KMS-11 (cell line): ENCODE measurements around the gene FOXL3.
"Not testable (repeated sequence)": the region's sequence is repeated elsewhere in the genome, so short reads cannot be mapped to it uniquely, and the experiment has no call there.

Experiments
- H2AFZ ChIP-seq: fragments of 200-600 bp; sonication (generic); 2 replicates; pipeline ENCODE4 v1.6.1; 2016; ENCODE audit warnings: antibody characterized with exemption, mixed run types, low read depth
- H3K27ac ChIP-seq: fragments of 200-600 bp; sonication (generic); 2 replicates; pipeline ENCODE4 v1.6.1; 2016; ENCODE audit warnings: mild to moderate bottlenecking, mixed run types
- H3K27me3 ChIP-seq: fragments of 200-600 bp; sonication (generic); 2 replicates; pipeline ENCODE4 v1.6.1; 2017; ENCODE audit warnings: mild to moderate bottlenecking, low read depth, mixed run types, moderate library complexity; ENCODE audit not compliant: insufficient read depth
- H3K36me3 ChIP-seq: fragments of 200-600 bp; sonication (generic); 2 replicates; pipeline ENCODE4 v1.6.1; 2017; ENCODE audit warnings: mild to moderate bottlenecking, mixed run types; ENCODE audit not compliant: insufficient read depth
- H3K4me1 ChIP-seq: fragments of 200-600 bp; sonication (generic); 2 replicates; pipeline ENCODE4 v1.6.1; 2016; ENCODE audit warnings: mild to moderate bottlenecking, low read depth, mixed run types; ENCODE audit not compliant: poor library complexity, severe bottlenecking
- H3K4me2 ChIP-seq: fragments of 200-600 bp; sonication (generic); 2 replicates; pipeline ENCODE4 v1.7.0; 2016; ENCODE audit warnings: mild to moderate bottlenecking, mixed run types
- H3K4me3 ChIP-seq: fragments of 200-600 bp; sonication (generic); IDR thresholded peaks from 2 replicates; pipeline ENCODE4 v1.6.1; 2017; ENCODE audit warnings: low read depth, low read length, mixed read lengths; ENCODE audit not compliant: insufficient read depth
- H3K79me2 ChIP-seq: fragments of 200-600 bp; sonication (generic); 2 replicates; pipeline ENCODE4 v1.6.1; 2016; ENCODE audit warnings: low read depth, mixed run types; ENCODE audit not compliant: insufficient read depth
- H3K9ac ChIP-seq: fragments of 200-600 bp; sonication (generic); 2 replicates; pipeline ENCODE4 v1.6.1; 2016; ENCODE audit warnings: mild to moderate bottlenecking, mixed run types
- H4K20me1 ChIP-seq: fragments of 200-600 bp; sonication (generic); 2 replicates; pipeline ENCODE4 v1.6.1; 2016; ENCODE audit warnings: mild to moderate bottlenecking, mixed run types; ENCODE audit not compliant: insufficient read depth
- TF ChIP-seq, protein P1 (sequence below): fragments of 200-600 bp; sonication (generic); conservative IDR thresholded peaks from 2 replicates; pipeline ENCODE4 v1.6.1; 2017; ENCODE audit warnings: low read depth, mild to moderate bottlenecking, antibody characterized with exemption, low read length, moderate library complexity, mixed read lengths

FOXL3 gene

GRCh38 chr7:295155-296154, 5.5 kb downstream of the FOXL3 start:
- TF ChIP-seq, protein P1, sequence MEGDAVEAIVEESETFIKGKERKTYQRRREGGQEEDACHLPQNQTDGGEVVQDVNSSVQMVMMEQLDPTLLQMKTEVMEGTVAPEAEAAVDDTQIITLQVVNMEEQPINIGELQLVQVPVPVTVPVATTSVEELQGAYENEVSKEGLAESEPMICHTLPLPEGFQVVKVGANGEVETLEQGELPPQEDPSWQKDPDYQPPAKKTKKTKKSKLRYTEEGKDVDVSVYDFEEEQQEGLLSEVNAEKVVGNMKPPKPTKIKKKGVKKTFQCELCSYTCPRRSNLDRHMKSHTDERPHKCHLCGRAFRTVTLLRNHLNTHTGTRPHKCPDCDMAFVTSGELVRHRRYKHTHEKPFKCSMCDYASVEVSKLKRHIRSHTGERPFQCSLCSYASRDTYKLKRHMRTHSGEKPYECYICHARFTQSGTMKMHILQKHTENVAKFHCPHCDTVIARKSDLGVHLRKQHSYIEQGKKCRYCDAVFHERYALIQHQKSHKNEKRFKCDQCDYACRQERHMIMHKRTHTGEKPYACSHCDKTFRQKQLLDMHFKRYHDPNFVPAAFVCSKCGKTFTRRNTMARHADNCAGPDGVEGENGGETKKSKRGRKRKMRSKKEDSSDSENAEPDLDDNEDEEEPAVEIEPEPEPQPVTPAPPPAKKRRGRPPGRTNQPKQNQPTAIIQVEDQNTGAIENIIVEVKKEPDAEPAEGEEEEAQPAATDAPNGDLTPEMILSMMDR = no peak
- no peaks in the 10 kb centered on the region for H3K4me1 ChIP-seq
- no peak overlapping the region for H3K4me2 ChIP-seq
- no peaks in the 10 kb centered on the region for H3K36me3 ChIP-seq
- H3K79me2 ChIP-seq = no peaks in the 10 kb centered on the region
- H3K27ac ChIP-seq = no peak overlapping the region
- H3K27me3 ChIP-seq = peaks cover 44% of the 10 kb centered on the region
- no peak overlapping the region for H2AFZ ChIP-seq
- H3K4me3 ChIP-seq = no peak overlapping the region
- H3K9ac ChIP-seq = no peak overlapping the region
- H4K20me1 ChIP-seq = no peaks in the 10 kb centered on the region

- no peak overlapping the region for H3K9ac ChIP-seq
- no peaks in the 10 kb centered on the region for H3K4me1 ChIP-seq
- no peak overlapping the region for H2AFZ ChIP-seq
- H3K27me3 ChIP-seq = peaks cover 43% of the 10 kb centered on the region
- TF ChIP-seq, protein P1 = no peak
- H3K27ac ChIP-seq = no peak overlapping the region
- no peaks in the 10 kb centered on the region for H4K20me1 ChIP-seq
- no peaks in the 10 kb centered on the region for H3K79me2 ChIP-seq
- no peaks in the 10 kb centered on the region for H3K36me3 ChIP-seq
- no peak overlapping the region for H3K4me3 ChIP-seq
- H3K4me2 ChIP-seq = no peak overlapping the region
Observed at GRCh38 chr7:296373-296945, 6.5 kb downstream of the FOXL3 start.

DNA sequence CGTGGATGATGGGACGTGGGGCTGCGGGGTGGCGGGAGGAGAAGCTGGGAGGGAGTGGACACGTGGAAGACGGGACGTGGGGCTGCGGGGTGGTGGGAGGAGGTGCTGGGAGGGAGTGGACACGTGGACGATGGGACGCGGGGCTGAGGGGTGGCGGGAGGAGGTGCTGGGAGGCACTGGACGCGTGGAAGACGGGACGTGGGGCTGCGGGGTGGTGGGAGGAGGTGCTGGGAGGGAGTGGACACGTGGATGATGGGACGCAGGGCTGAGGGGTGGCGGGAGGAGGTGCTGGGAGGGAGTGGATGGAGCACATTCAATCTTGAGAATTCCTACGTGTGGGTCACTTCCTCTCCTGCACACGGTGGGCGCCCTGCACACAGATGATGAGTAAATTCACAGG, 7.2 kb downstream of the FOXL3 start:
- not testable (repeated sequence) for H3K4me3 ChIP-seq, H3K27ac ChIP-seq, H2AFZ ChIP-seq, H3K9ac ChIP-seq, H4K20me1 ChIP-seq, H3K4me2 ChIP-seq, H3K36me3 ChIP-seq, H3K79me2 ChIP-seq, H3K4me1 ChIP-seq
- H3K27me3 ChIP-seq = peaks cover 37% of the 10 kb centered on the region

DNA sequence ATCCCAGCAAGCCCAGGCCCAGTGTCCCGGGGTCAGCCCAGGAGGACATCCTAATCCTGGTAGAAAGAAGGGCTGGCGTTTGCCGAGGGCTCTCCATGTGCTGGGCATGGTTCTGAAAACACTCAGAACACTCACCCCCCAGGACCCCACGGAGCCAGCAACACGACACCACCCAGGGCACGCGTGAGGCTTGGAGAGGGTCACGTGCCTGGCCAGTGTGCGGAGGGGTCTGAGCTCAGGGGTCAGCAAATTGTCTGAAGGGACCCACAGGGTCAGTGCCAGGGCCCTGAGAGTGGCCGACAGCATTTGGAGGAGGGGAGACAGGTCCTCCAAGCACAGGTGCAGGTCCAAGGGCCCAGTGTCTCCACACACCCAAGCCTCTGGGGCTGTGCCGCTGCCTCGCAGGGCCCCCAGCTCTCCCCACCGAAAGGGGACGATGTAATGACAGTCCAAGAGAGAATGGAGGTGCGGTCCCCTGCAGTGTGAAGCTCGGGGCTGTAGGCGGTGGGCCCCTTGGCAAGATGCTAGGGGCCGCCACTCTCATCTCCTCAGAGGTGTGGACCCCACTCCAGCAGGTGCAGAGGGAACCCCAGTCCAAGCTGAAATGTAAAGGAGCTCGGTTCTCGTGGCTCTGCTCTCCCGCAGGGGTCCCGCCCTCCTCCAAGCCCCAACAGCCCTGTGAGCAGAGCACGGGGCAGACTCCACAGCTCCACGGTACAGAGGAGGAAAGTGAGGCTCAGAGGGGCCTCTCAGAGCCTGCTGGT, 7.8 kb downstream of the FOXL3 start:
- TF ChIP-seq, protein P1 = no peak
- H3K9ac ChIP-seq = no peak overlapping the region
- H2AFZ ChIP-seq = no peak overlapping the region
- H3K27me3 ChIP-seq = peaks cover 30% of the 10 kb centered on the region
- H3K4me3 ChIP-seq = no peak overlapping the region
- H4K20me1 ChIP-seq = no peaks in the 10 kb centered on the region
- H3K4me1 ChIP-seq = no peaks in the 10 kb centered on the region
- no peak overlapping the region for H3K4me2 ChIP-seq
- H3K79me2 ChIP-seq = no peaks in the 10 kb centered on the region
- no peaks in the 10 kb centered on the region for H3K36me3 ChIP-seq
- no peak overlapping the region for H3K27ac ChIP-seq
